Measurements from ENCODE around the gene SLC9A7.
"Not testable (repeated sequence)": the region's sequence is repeated elsewhere in the genome, so short reads cannot be mapped to it uniquely, and the experiment has no call there.

The SLC9A7 gene

GRCh38 chrX:46735622-46736021 lies 23.3 kb downstream of the SLC9A7 start:
- H3K27me3 ChIP-seq = no peaks in the 10 kb centered on the region
- H3K27ac ChIP-seq = no peak overlapping the region
- TF ChIP-seq CTCF (IDR thresholded peaks at IDR 0.05) = no peak
- H3K4me1 ChIP-seq = no peaks in the 10 kb centered on the region
- DNase-seq = no peak
- H3K36me3 ChIP-seq = no peaks in the 10 kb centered on the region
- H3K4me3 ChIP-seq = no peak overlapping the region
- peaks cover 0 to 19% (median 16%) of the 10 kb centered on the region in 3 donors for H3K9me3 ChIP-seq
- intact Hi-C loops (cut with DNase I; ENCODE audit: low total_unique reads) = no loop called here

DNA sequence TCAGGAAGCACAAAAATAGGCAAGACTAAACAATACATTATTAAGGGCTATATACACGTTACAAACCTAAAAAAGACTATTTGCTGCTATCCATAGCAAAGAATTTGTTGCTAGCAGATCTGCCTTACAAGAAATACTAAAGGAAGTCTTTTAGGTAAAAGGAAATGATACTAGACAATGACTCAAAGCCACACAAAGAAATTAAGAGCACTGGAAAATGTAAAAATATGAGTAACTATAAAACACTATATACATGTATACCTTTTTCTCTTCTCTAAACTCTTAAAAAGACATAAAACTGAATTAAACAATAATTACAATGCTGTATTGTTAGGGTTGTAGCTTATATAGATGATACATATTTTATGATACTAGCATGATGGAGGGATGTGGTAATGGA lies 25.7 kb downstream of the SLC9A7 start:
- intact Hi-C loops (cut with DNase I; ENCODE audit: low total_unique reads) = no loop called here
- Histone ChIP-seq H3K27me3 (no peaks in the 10 kb centered on the region), H3K9me3 (peaks cover 0 to 19% (median 16%) of the 10 kb centered on the region in 3 donors), H3K36me3 (no peaks in the 10 kb centered on the region), H3K4me3 (no peak overlapping the region), H3K27ac (no peak overlapping the region), H3K4me1 (no peaks in the 10 kb centered on the region)
- no peak for TF ChIP-seq CTCF (IDR thresholded peaks at IDR 0.05)
- no peak for DNase-seq

DNA sequence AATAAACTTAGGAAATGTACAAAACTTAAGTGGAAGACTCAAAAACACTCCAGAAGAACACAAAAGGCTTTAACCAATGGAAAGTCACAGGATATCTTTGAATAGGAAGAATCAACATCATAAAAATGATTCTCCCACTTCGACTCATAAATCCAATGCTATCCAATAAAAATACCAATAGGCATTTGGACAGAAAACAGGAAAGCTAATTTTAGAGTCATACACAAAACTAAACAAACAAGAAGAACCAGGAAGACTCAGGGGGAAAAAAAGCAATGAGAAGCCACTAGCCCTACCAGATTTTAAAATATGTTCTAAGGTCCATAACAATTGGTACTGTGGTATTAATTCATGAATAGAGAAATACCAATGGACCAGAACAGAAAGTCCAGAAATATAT lies 28.2 kb downstream of the SLC9A7 start:
- H3K4me1 ChIP-seq = no peaks in the 10 kb centered on the region
- H3K36me3 ChIP-seq = no peaks in the 10 kb centered on the region
- H3K27ac ChIP-seq = no peak overlapping the region
- no peak overlapping the region for H3K4me3 ChIP-seq
- H3K9me3 ChIP-seq = peaks cover 0 to 7% (median 5%) of the 10 kb centered on the region in 3 donors
- no peaks in the 10 kb centered on the region for H3K27me3 ChIP-seq
- intact Hi-C loops (cut with DNase I; ENCODE audit: low total_unique reads) = no loop called here
- DNase-seq = no peak
- TF ChIP-seq CTCF (IDR thresholded peaks at IDR 0.05) = no peak

DNA sequence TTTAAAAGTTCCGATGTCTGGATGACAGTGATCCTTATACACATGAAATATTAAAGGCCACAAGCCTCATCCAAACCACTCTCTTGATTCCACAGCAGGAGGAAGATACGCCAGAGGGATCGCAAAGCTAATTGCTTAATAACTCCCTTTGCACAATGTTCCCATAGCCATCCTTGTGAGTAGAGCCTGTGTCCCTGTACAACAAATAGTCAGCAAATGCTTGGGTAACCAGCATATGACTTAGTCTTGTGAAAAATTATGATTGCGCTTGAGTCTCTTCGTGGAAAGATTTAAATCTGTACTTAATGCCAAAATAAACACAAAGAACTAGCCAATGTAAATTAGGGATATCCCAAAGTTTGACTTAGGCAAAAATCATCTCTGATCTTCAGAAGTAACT lies 31.5 kb downstream of the SLC9A7 start:
- DNase-seq = no peak
- no peaks in the 10 kb centered on the region for H3K4me1 ChIP-seq
- H3K4me3 ChIP-seq = no peak overlapping the region
- no peak for TF ChIP-seq CTCF (IDR thresholded peaks at IDR 0.05)
- no peaks in the 10 kb centered on the region for H3K36me3 ChIP-seq
- no peaks in the 10 kb centered on the region for H3K27me3 ChIP-seq
- intact Hi-C loops (cut with DNase I; ENCODE audit: low total_unique reads) = no loop called here
- no peak overlapping the region for H3K27ac ChIP-seq
- no peaks in the 10 kb centered on the region for H3K9me3 ChIP-seq

GRCh38 chrX:46723569-46723927 lies 35.4 kb downstream of the SLC9A7 start:
- H3K27ac ChIP-seq; H3K9me3 ChIP-seq; DNase-seq; intact Hi-C loops (cut with DNase I; ENCODE audit: low total_unique reads); H3K27me3 ChIP-seq; H3K4me1 ChIP-seq; H3K4me3 ChIP-seq; H3K36me3 ChIP-seq: not testable (repeated sequence)

GRCh38 chrX:46722742-46723568 lies 36.0 kb downstream of the SLC9A7 start:
- Histone ChIP-seq H3K9me3 (no peaks in the 10 kb centered on the region), H3K27me3 (no peaks in the 10 kb centered on the region), H3K27ac (no peak overlapping the region), H3K36me3 (no peaks in the 10 kb centered on the region), H3K4me1 (no peaks in the 10 kb centered on the region), H3K4me3 (no peak overlapping the region)
- intact Hi-C loops (cut with DNase I; ENCODE audit: low total_unique reads) = no loop called here
- no peak for TF ChIP-seq CTCF (IDR thresholded peaks at IDR 0.05)
- DNase-seq = no peak
